Measurements from ENCODE around the gene AEBP1.

AEBP1 gene

DNA sequence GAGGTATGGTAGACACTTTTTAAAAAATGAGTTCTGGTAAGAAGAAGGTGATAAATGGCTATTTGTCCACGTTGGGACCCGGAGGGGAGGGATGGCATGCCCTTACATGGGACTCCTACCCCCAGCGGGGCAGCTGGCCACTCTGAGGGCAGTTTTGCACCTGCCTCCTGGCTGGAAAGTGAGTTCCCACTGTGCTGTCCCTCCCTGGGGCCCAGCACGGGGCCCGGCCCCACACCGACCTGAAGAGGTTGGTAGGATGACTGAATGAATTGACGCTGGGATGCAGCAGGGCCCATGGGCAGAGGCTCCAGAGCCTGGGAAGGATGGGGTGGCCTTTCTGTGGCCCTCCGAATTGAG lies 601 bp upstream of the AEBP1 start:
- no peak for TF ChIP-seq FOXP2 (optimal IDR thresholded peaks at IDR 0.05; ENCODE audit: borderline replicate concordance, extremely low read depth, extremely low read length, insufficient read depth)
- TF ChIP-seq TAF1 (IDR thresholded peaks at IDR 0.05; ENCODE audit: borderline replicate concordance, insufficient read depth, low read length) = no peak
- TF ChIP-seq, protein P1, sequence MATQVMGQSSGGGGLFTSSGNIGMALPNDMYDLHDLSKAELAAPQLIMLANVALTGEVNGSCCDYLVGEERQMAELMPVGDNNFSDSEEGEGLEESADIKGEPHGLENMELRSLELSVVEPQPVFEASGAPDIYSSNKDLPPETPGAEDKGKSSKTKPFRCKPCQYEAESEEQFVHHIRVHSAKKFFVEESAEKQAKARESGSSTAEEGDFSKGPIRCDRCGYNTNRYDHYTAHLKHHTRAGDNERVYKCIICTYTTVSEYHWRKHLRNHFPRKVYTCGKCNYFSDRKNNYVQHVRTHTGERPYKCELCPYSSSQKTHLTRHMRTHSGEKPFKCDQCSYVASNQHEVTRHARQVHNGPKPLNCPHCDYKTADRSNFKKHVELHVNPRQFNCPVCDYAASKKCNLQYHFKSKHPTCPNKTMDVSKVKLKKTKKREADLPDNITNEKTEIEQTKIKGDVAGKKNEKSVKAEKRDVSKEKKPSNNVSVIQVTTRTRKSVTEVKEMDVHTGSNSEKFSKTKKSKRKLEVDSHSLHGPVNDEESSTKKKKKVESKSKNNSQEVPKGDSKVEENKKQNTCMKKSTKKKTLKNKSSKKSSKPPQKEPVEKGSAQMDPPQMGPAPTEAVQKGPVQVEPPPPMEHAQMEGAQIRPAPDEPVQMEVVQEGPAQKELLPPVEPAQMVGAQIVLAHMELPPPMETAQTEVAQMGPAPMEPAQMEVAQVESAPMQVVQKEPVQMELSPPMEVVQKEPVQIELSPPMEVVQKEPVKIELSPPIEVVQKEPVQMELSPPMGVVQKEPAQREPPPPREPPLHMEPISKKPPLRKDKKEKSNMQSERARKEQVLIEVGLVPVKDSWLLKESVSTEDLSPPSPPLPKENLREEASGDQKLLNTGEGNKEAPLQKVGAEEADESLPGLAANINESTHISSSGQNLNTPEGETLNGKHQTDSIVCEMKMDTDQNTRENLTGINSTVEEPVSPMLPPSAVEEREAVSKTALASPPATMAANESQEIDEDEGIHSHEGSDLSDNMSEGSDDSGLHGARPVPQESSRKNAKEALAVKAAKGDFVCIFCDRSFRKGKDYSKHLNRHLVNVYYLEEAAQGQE (IDR thresholded peaks at IDR 0.05; ENCODE audit: insufficient read depth in 1 of 2, low read depth in 2 of 2, low read length in 2 of 2) = no peak
- no peak for TF ChIP-seq SIN3A (IDR thresholded peaks at IDR 0.05; ENCODE audit: borderline replicate concordance, insufficient read depth, low read length)
- no peak for TF ChIP-seq POLR2AphosphoS5 (IDR thresholded peaks at IDR 0.05; ENCODE audit: low read depth, low read length)

DNA sequence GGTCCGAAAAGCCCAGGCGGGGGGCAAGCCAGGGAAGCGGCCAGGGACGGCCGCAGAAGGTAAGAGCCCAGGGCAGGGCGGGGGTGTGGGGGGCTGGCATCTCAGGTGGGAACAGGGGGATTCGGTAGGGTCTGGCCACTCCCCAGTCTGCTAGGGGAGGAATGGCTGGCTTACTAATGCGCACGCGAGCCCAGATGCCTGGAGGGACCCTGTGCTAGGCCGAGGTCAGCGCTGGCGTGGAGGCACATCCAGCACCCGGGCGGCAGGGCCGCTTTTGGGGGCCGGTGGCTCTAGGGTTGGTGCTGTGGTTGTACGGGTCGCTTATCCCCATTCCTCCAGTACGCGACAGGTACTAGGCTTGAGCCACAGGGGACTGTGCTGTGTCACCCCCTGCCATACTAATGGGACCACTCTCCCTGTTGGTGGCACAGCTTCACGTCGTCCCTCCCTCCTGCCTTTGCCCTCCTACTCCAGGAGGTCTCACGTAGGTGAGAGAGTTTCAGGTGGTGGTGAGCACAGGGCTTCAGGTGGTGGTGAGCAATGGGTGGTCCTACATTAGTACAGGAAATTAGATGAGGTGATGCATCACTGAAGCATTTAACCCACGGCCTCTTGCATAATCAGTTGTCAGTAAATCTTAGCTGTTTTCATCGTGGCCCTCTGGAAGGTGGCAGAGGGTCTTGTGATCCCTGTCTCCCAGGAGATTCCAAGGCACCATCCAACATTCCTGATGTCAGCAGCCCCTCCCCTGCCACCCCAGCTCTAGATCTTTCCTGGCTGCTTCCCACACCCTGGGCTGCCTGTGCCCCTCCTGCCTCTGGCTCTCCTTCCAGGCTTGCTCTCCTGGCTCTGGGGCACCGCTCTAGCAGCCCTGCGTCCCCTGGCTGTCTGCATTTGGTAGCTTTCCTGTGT lies 971 bp downstream of the AEBP1 start:
- TF ChIP-seq, protein P1 (IDR thresholded peaks at IDR 0.05; ENCODE audit: insufficient read depth in 1 of 2, low read depth in 2 of 2, low read length in 2 of 2) = no peak
- TF ChIP-seq FOXP2 (optimal IDR thresholded peaks at IDR 0.05; ENCODE audit: borderline replicate concordance, extremely low read depth, extremely low read length, insufficient read depth) (no peak), SIN3A (IDR thresholded peaks at IDR 0.05; ENCODE audit: borderline replicate concordance, insufficient read depth, low read length) (no peak), TAF1 (IDR thresholded peaks at IDR 0.05; ENCODE audit: borderline replicate concordance, insufficient read depth, low read length) (no peak), POLR2AphosphoS5 (IDR thresholded peaks at IDR 0.05; ENCODE audit: low read depth, low read length) (no peak)

DNA sequence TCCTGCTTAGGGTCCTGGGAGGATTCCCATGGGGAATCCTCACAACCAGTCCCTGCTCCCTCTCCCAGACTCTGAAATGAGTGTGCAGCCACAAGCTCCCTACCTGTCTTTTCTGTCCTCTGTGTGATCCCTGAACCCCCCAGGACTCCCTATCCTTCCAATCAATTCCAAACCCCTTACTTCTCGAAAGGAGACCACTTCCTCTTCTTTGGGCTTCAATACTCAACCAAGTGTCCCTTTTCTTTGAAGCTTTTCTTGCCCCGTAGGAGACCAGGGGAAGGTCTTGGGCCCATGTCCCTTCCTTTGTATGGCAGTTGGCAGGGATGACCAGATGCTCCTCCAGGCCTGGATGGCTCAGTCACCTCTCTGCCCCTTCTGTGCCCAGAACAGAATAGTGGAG lies 1.7 kb downstream of the AEBP1 start:
- TF ChIP-seq SIN3A (IDR thresholded peaks at IDR 0.05; ENCODE audit: borderline replicate concordance, insufficient read depth, low read length) (no peak), FOXP2 (optimal IDR thresholded peaks at IDR 0.05; ENCODE audit: borderline replicate concordance, extremely low read depth, extremely low read length, insufficient read depth) (no peak), POLR2AphosphoS5 (IDR thresholded peaks at IDR 0.05; ENCODE audit: low read depth, low read length) (no peak), TAF1 (IDR thresholded peaks at IDR 0.05; ENCODE audit: borderline replicate concordance, insufficient read depth, low read length) (no peak)
- TF ChIP-seq, protein P1 (IDR thresholded peaks at IDR 0.05; ENCODE audit: insufficient read depth in 1 of 2, low read depth in 2 of 2, low read length in 2 of 2) = no peak

DNA sequence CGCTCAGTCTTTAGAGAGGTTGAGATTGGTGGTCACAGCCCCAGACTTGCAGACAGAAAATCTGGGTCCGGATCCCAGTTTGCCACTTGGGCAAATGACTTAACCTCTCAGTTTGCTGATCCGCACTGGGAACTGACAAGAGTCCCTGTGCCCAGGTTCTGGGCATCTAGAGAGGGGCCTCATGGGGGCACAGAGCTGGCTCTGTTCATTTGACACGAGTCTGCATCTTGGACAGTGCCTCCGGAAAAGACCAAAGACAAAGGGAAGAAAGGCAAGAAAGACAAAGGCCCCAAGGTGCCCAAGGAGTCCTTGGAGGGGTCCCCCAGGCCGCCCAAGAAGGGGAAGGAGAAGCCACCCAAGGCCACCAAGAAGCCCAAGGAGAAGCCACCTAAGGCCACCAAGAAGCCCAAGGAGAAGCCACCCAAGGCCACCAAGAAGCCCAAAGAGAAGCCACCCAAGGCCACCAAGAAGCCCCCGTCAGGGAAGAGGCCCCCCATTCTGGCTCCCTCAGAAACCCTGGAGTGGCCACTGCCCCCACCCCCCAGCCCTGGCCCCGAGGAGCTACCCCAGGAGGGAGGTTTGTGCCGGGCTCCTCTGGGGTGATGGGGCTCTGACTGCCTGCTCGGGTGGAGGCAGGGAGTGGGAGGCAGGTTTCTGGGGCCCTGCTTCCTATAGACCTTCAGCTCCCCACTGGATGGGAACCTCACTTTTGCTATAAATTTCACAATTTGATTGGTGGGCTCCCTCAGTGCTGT lies 2.3 kb downstream of the AEBP1 start:
- no peak for TF ChIP-seq SIN3A (IDR thresholded peaks at IDR 0.05; ENCODE audit: borderline replicate concordance, insufficient read depth, low read length)
- TF ChIP-seq FOXP2 (optimal IDR thresholded peaks at IDR 0.05; ENCODE audit: borderline replicate concordance, extremely low read depth, extremely low read length, insufficient read depth) = no peak

DNA sequence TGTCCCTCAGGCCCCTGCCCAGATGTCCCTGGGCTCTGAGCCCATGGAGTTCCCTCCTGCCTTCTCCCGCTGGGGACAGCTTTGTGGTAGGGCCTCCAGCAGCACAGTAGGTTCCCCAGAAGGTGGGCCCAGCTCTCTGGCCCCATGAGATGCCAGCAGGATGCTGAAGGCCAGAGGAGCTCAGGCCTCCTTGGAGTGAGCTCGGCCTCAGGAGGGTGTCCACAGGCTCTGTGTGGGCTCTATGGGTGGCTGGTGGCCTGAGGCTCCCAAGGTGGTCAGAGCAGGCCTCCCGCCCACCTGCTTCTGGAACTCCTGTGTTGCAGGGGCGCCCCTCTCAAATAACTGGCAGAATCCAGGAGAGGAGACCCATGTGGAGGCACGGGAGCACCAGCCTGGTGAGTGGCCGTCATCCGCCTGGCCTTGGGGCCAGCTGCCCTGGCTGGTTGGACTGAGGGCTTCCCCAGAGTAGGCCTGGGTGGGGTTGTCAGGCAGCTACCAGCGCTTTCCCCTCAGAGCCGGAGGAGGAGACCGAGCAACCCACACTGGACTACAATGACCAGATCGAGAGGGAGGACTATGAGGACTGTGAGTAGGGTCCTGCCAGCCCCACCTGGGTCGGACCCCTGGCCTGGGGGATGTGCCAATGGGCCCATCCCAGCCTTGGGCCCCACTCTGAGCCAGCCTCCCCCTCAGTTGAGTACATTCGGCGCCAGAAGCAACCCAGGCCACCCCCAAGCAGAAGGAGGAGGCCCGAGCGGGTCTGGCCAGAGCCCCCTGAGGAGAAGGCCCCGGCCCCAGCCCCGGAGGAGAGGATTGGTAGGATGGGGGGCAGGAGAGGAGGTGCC lies 3.2 kb downstream of the AEBP1 start:
- TF ChIP-seq SIN3A (IDR thresholded peaks at IDR 0.05; ENCODE audit: borderline replicate concordance, insufficient read depth, low read length) = no peak
- TF ChIP-seq FOXP2 (optimal IDR thresholded peaks at IDR 0.05; ENCODE audit: borderline replicate concordance, extremely low read depth, extremely low read length, insufficient read depth) = no peak
- no peak for TF ChIP-seq POLR2AphosphoS5 (IDR thresholded peaks at IDR 0.05; ENCODE audit: low read depth, low read length)
- TF ChIP-seq, protein P1 (IDR thresholded peaks at IDR 0.05; ENCODE audit: insufficient read depth in 1 of 2, low read depth in 2 of 2, low read length in 2 of 2) = no peak
- TF ChIP-seq TAF1 (IDR thresholded peaks at IDR 0.05; ENCODE audit: borderline replicate concordance, insufficient read depth, low read length) = no peak
